Neural cell (in vitro differentiated cells): ENCODE data around the gene NRL.

Experiments
- EP300 ChIP-seq: fragments of 450-650 bp; conservative IDR thresholded peaks from 2 replicates; pipeline ENCODE4 v1.6.1; 2014; ENCODE audit warnings: antibody characterized with exemption, mild to moderate bottlenecking, moderate library complexity; ENCODE audit not compliant: poor library complexity, severe bottlenecking
- EZH2 ChIP-seq: fragments of 200-600, 300-800 bp; shearing (Covaris generic), sonication (generic); IDR thresholded peaks from 2 replicates; pipeline ENCODE4 v1.6.1; 2014; ENCODE audit warnings: antibody characterized with exemption, low read length, borderline replicate concordance, mild to moderate bottlenecking; ENCODE audit not compliant: insufficient read depth, poor library complexity, severe bottlenecking
- POLR2AphosphoS5 ChIP-seq: IDR thresholded peaks from 2 replicates; pipeline ENCODE4 v1.6.1; 2012
- RAD21 ChIP-seq: fragments of 450-650 bp; conservative IDR thresholded peaks from 2 replicates; pipeline ENCODE4 v1.6.1; 2014; ENCODE audit warnings: antibody characterized with exemption, mild to moderate bottlenecking, moderate library complexity
- TAF1 ChIP-seq: IDR thresholded peaks from 2 replicates; pipeline ENCODE4 v1.6.1; 2012; ENCODE audit warnings: low read depth
- TF ChIP-seq, protein P1 (sequence below): fragments of 450-650 bp; IDR thresholded peaks from 2 replicates; pipeline ENCODE4 v1.5.1; 2014; ENCODE audit warnings: antibody characterized with exemption, mild to moderate bottlenecking, moderate library complexity; ENCODE audit not compliant: poor library complexity, severe bottlenecking
- TF ChIP-seq, protein P2 (sequence below): IDR thresholded peaks from 2 replicates; pipeline ENCODE4 v1.6.1; 2012; ENCODE audit warnings: borderline replicate concordance

DNA sequence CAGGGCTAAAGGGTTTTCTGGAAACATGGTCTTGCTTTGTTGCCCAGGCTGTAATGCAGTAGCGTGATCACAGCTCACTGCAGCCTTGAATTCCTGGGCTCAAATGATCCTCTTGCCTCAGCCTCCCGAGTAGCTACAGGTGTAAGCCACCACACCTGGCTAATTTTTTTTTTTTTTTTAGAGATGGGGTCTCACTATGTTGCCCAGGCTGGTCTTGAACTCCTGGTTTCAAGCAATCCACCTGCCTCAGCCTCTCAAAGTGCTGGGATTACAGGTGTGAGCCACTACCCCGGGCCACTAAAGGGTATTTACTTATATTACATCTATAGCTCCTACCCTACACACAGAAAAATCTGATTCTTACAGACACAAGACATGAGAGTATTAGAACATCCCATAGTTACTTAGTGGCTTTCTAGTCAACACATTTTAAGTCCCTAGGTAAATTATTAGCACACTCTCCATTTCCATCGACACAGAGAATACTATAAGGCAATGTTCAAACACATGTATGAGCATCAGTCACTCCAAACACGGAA, 6.3 kb downstream of the NRL start:
- TF ChIP-seq, protein P1, sequence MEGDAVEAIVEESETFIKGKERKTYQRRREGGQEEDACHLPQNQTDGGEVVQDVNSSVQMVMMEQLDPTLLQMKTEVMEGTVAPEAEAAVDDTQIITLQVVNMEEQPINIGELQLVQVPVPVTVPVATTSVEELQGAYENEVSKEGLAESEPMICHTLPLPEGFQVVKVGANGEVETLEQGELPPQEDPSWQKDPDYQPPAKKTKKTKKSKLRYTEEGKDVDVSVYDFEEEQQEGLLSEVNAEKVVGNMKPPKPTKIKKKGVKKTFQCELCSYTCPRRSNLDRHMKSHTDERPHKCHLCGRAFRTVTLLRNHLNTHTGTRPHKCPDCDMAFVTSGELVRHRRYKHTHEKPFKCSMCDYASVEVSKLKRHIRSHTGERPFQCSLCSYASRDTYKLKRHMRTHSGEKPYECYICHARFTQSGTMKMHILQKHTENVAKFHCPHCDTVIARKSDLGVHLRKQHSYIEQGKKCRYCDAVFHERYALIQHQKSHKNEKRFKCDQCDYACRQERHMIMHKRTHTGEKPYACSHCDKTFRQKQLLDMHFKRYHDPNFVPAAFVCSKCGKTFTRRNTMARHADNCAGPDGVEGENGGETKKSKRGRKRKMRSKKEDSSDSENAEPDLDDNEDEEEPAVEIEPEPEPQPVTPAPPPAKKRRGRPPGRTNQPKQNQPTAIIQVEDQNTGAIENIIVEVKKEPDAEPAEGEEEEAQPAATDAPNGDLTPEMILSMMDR: no peak
- TF ChIP-seq, protein P2, sequence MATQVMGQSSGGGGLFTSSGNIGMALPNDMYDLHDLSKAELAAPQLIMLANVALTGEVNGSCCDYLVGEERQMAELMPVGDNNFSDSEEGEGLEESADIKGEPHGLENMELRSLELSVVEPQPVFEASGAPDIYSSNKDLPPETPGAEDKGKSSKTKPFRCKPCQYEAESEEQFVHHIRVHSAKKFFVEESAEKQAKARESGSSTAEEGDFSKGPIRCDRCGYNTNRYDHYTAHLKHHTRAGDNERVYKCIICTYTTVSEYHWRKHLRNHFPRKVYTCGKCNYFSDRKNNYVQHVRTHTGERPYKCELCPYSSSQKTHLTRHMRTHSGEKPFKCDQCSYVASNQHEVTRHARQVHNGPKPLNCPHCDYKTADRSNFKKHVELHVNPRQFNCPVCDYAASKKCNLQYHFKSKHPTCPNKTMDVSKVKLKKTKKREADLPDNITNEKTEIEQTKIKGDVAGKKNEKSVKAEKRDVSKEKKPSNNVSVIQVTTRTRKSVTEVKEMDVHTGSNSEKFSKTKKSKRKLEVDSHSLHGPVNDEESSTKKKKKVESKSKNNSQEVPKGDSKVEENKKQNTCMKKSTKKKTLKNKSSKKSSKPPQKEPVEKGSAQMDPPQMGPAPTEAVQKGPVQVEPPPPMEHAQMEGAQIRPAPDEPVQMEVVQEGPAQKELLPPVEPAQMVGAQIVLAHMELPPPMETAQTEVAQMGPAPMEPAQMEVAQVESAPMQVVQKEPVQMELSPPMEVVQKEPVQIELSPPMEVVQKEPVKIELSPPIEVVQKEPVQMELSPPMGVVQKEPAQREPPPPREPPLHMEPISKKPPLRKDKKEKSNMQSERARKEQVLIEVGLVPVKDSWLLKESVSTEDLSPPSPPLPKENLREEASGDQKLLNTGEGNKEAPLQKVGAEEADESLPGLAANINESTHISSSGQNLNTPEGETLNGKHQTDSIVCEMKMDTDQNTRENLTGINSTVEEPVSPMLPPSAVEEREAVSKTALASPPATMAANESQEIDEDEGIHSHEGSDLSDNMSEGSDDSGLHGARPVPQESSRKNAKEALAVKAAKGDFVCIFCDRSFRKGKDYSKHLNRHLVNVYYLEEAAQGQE: no peak
- TF ChIP-seq EP300 (no peak), RAD21 (no peak), EZH2 (no peak), TAF1 (no peak), POLR2AphosphoS5 (no peak)
